ENCODE results near the gene CRB3. TPM values are rescaled to one million over a fixed set of nuclear protein-coding genes. Genes with fewer than 3 reads are reported as not detected.

Gene CRB3
- total RNA-seq, 1 experiment from 2014 or later, result not detected

- H3K4me3 ChIP-seq (ENCODE audit: low read depth, low read length, poor library complexity, severe bottlenecking), result no peak overlapping the region
- peaks cover 5% of the 10 kb centered on the region for H3K4me1 ChIP-seq (ENCODE audit: insufficient read depth, low read length, poor library complexity, severe bottlenecking)
- no peaks in the 10 kb centered on the region for H3K36me3 ChIP-seq (ENCODE audit: insufficient read depth, low read length, poor library complexity, severe bottlenecking)
- H3K27ac ChIP-seq (ENCODE audit: low read depth, low read length, poor library complexity, severe bottlenecking), result no peak overlapping the region
- BruUV-seq (replicated peaks), result no TSS peak
- TF ChIP-seq CTCF (conservative IDR thresholded peaks at IDR 0.05; ENCODE audit: low read depth, low read length) (no peak), EZH2 (IDR thresholded peaks at IDR 0.05; ENCODE audit: borderline replicate concordance, low read depth, low read length, poor library complexity, severe bottlenecking) (no peak)
- CTCF ChIA-PET, result interaction anchor here (0.7 kb wide), 1 partner anchor 18 kb away, joined by 4 read pairs; no protein-coding TSS in a partner anchor
- no peak for DNase-seq (ENCODE audit: low spot score)
- no peaks in the 10 kb centered on the region for H3K9me3 ChIP-seq (ENCODE audit: low read depth, low read length, poor library complexity, severe bottlenecking)
- intact Hi-C loops (cut with micrococcal nuclease; ENCODE audit: unreplicated experiment), result no loop called here
- POLR2A ChIA-PET (ENCODE audit: low non-redundant PET), result no interaction called here
- H3K27me3 ChIP-seq (replicated peaks; ENCODE audit: insufficient read depth, low read depth, low read length, poor library complexity), result no peaks in the 10 kb centered on the region
Measured at GRCh38 chr19:6473647-6474046, 9.6 kb downstream of the CRB3 start.

- peak overlapping the region; percentile 29 for H3K4me3 ChIP-seq (ENCODE audit: low read depth, low read length, poor library complexity, severe bottlenecking)
- DNase-seq (ENCODE audit: low spot score), result no peak
- no TSS peak for BruUV-seq (replicated peaks)
- H3K27ac ChIP-seq (ENCODE audit: low read depth, low read length, poor library complexity, severe bottlenecking), result no peak overlapping the region
- H3K9me3 ChIP-seq (ENCODE audit: low read depth, low read length, poor library complexity, severe bottlenecking), result no peaks in the 10 kb centered on the region
- POLR2A ChIA-PET (ENCODE audit: low non-redundant PET), result no interaction called here
- CTCF ChIA-PET, result interaction anchor here (0.9 kb wide), 1 partner anchor 41 kb away, joined by 3 read pairs; no protein-coding TSS in a partner anchor
- no peaks in the 10 kb centered on the region for H3K36me3 ChIP-seq (ENCODE audit: insufficient read depth, low read length, poor library complexity, severe bottlenecking)
- peaks cover 5% of the 10 kb centered on the region for H3K4me1 ChIP-seq (ENCODE audit: insufficient read depth, low read length, poor library complexity, severe bottlenecking)
- intact Hi-C loops (cut with micrococcal nuclease; ENCODE audit: unreplicated experiment), result no loop called here
- no peaks in the 10 kb centered on the region for H3K27me3 ChIP-seq (replicated peaks; ENCODE audit: insufficient read depth, low read depth, low read length, poor library complexity)
- TF ChIP-seq EZH2 (IDR thresholded peaks at IDR 0.05; ENCODE audit: borderline replicate concordance, low read depth, low read length, poor library complexity, severe bottlenecking) (no peak), CTCF (conservative IDR thresholded peaks at IDR 0.05; ENCODE audit: low read depth, low read length) (no peak)
Measured at GRCh38 chr19:6475321-6476108, 11.4 kb downstream of the CRB3 start.

GRCh38 chr19:6476155-6476895 lies 12.3 kb downstream of the CRB3 start:
- intact Hi-C loops (cut with micrococcal nuclease; ENCODE audit: unreplicated experiment), result no loop called here
- POLR2A ChIA-PET (ENCODE audit: low non-redundant PET), result interaction anchor here (0.6 to 1.0 kb wide), 2 partner anchors 54 to 400 kb away, joined by 3 read pairs; partner anchors contain the start of gene TNFSF9
- H3K4me3 ChIP-seq (ENCODE audit: low read depth, low read length, poor library complexity, severe bottlenecking), result peak overlapping the region; percentile 29

More at GRCh38 chr19:6476155-6476895, 12.3 kb downstream of the CRB3 start:
- Histone ChIP-seq H3K27me3 (replicated peaks; ENCODE audit: insufficient read depth, low read depth, low read length, poor library complexity) (no peaks in the 10 kb centered on the region), H3K9me3 (ENCODE audit: low read depth, low read length, poor library complexity, severe bottlenecking) (no peaks in the 10 kb centered on the region), H3K27ac (ENCODE audit: low read depth, low read length, poor library complexity, severe bottlenecking) (peak overlapping the region; percentile 22), H3K4me1 (ENCODE audit: insufficient read depth, low read length, poor library complexity, severe bottlenecking) (peaks cover 5% of the 10 kb centered on the region), H3K36me3 (ENCODE audit: insufficient read depth, low read length, poor library complexity, severe bottlenecking) (no peaks in the 10 kb centered on the region)
- no TSS peak for BruUV-seq (replicated peaks)
- peak; percentile 96 for DNase-seq (ENCODE audit: low spot score)
- CTCF ChIA-PET, result interaction anchor here (0.6 to 0.9 kb wide), 2 partner anchors 15 to 40 kb away, joined by 3 read pairs; no protein-coding TSS in a partner anchor
- TF ChIP-seq EZH2 (IDR thresholded peaks at IDR 0.05; ENCODE audit: borderline replicate concordance, low read depth, low read length, poor library complexity, severe bottlenecking), result no peak
- TF ChIP-seq CTCF (conservative IDR thresholded peaks at IDR 0.05; ENCODE audit: low read depth, low read length), result no peak

Measured in A673 (cell line).